Activated naive CD4-positive, alpha-beta T cell treated with anti-CD3 and anti-CD28 coated beads, Interleukin-2, amount 50 U/mL, for 24 hours (primary cell): ENCODE results near the gene FAM228B.
"Not testable (repeated sequence)": the region's sequence is repeated elsewhere in the genome, so short reads cannot be mapped to it uniquely, and the experiment has no call there.

Source experiments
- H3K27ac Mint-ChIP-seq: one replicate; pipeline ENCODE4 v1.8.0; 2021; ENCODE audit warnings: mild to moderate bottlenecking, mixed read lengths
- H3K27me3 Mint-ChIP-seq: one replicate; pipeline ENCODE4 v1.8.0; 2021; ENCODE audit warnings: mixed read lengths
- H3K36me3 Mint-ChIP-seq: one replicate; pipeline ENCODE4 v1.8.0; 2021; ENCODE audit warnings: mixed read lengths
- H3K4me1 Mint-ChIP-seq: one replicate; pipeline ENCODE4 v1.8.0; 2021; ENCODE audit warnings: mixed read lengths
- H3K4me3 Mint-ChIP-seq: one replicate; pipeline ENCODE4 v1.8.0; 2021; ENCODE audit warnings: mild to moderate bottlenecking, mixed read lengths
- H3K9me3 Mint-ChIP-seq: one replicate; pipeline ENCODE4 v1.8.0; 2021; ENCODE audit warnings: mixed read lengths

The FAM228B gene

GRCh38 chr2:24117902-24118301, 5.4 kb upstream of the FAM228B start:
- H3K9me3 Mint-ChIP-seq: peaks cover under 1% of the 10 kb centered on the region
- H3K4me3 Mint-ChIP-seq: no peak overlapping the region
- H3K36me3 Mint-ChIP-seq: peaks cover under 1% of the 10 kb centered on the region
- no peaks in the 10 kb centered on the region for H3K27me3 Mint-ChIP-seq
- H3K27ac Mint-ChIP-seq: no peak overlapping the region
- H3K4me1 Mint-ChIP-seq: peaks cover 5% of the 10 kb centered on the region

DNA sequence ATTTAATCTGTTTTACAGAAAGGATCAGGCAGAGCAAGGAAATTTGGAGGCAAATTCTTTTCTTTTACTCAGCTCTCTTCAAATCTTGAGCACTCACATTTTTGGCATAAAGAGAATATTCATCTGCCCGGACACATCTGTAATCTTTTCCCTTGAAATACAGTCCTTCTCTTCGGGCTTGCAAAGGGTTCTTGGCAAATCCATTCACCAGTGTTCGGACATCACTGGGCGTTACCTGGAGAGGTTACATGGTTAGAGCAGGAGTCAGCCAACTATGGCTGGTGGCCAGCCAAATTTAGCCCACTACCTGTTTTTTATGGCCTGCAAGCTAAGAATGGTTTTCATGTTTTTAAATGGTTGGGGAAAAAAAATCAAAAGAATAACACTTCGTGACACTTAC, 2.2 kb upstream of the FAM228B start:
- Mint-ChIP-seq H3K27ac (no peak overlapping the region), H3K4me3 (no peak overlapping the region), H3K27me3 (no peaks in the 10 kb centered on the region), H3K4me1 (peaks cover 12% of the 10 kb centered on the region), H3K9me3 (no peaks in the 10 kb centered on the region), H3K36me3 (no peaks in the 10 kb centered on the region)

- no peak overlapping the region for H3K4me3 Mint-ChIP-seq
- no peaks in the 10 kb centered on the region for H3K36me3 Mint-ChIP-seq
- H3K4me1 Mint-ChIP-seq: peaks cover 12% of the 10 kb centered on the region
- no peak overlapping the region for H3K27ac Mint-ChIP-seq
- no peaks in the 10 kb centered on the region for H3K9me3 Mint-ChIP-seq
- H3K27me3 Mint-ChIP-seq: no peaks in the 10 kb centered on the region
These were observed 1.8 kb upstream of the FAM228B start for GRCh38 chr2:24121469-24121868.

DNA sequence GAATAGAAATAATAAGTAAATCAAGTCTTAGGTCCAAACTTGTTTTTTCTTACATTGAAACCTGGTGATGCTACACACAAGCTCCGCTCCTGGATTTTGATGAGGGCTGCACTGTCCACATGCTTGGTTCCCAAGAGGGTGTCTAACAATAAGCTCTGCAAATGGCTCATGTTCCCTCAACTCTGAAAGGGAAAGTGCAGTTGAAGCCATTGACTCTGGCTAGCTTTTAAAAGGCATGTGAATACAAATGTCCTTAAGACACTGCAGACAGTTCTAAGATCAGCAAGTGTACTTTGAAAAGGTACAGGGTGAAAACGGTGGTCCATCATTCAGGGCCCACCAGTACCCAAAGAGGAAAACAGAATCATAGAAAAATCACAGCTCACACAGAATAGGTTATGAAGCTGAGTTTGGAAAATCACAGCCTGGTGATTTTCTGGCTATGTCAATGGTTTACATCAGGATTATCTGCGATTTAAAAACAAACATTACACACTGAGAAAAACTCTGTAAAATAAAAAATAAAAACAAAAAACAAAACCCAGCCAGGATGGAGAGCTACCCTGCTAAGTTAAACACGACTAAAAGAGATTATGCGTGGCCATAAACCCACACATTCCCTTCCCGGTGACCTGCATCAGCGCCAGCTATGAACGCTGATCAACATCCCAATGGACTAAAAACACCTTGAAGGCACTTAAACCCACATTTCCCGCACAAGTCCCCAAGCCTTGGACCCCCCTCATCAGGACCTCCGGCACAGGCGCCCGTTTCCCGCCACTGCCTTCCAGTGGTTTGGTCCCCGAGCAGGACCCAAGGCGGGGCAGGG, 689 bp upstream of the FAM228B start:
- Mint-ChIP-seq H3K4me1 (peaks cover 12% of the 10 kb centered on the region), H3K27ac (no peak overlapping the region), H3K9me3 (no peaks in the 10 kb centered on the region), H3K4me3 (peak overlapping the region; percentile 86), H3K36me3 (no peaks in the 10 kb centered on the region), H3K27me3 (no peaks in the 10 kb centered on the region)

DNA sequence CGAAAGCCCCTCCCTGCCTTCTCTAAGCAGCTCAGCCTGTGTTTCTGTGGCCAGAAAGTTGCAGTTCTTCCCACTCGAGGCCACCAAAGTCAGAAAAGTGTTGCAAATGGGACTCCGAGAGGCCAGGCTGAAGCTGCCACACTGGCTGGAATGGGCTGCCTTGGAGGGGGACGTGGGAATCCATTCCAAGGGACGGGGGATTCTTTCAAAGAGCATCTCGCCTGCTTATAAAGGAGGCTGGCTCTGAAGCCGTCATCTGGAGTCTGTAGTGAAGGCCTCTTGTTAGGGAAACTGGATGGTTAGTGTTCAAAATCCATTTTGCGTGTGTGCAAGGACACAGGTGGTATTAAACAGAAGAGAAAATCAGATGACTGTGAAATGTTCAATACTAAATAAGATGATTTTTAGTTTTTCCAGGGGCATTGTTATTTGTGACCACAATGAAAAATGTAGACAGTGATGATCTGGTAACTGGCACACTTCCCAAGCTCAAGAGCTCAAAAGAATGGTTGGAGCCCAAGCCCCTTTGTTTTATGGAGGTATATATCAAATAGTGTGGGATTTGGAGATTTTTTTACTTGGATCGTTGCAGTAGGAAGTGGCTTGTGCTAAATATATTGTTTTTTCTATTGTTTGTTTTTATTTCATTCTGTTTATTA, 782 bp downstream of the FAM228B start:
- peak overlapping the region; percentile 52 for H3K27ac Mint-ChIP-seq
- peaks cover 12% of the 10 kb centered on the region for H3K4me1 Mint-ChIP-seq
- H3K27me3 Mint-ChIP-seq: no peaks in the 10 kb centered on the region
- H3K4me3 Mint-ChIP-seq: peak overlapping the region; percentile 81
- H3K36me3 Mint-ChIP-seq: no peaks in the 10 kb centered on the region
- no peaks in the 10 kb centered on the region for H3K9me3 Mint-ChIP-seq

DNA sequence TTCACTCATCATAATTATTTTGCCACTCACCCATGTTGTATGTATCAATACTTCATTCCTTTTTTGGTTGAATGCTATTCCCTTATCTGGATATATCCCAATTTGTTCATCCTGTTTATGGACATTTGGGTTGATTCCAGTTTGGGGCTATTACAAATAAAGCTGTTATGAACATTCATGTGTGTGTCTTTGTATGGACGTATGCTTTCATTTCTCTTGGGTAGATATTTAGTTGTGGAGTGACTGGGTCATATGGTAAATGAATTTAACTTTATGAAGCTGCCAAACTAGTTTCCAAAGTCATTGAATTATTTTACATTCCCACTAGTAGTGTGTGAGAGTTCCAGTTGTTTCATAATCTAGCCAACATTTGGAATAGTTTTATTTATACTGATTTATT, 2.7 kb downstream of the FAM228B start:
- Mint-ChIP-seq H3K4me3 (no peak overlapping the region), H3K27ac (no peak overlapping the region), H3K4me1 (peaks cover 12% of the 10 kb centered on the region), H3K9me3 (no peaks in the 10 kb centered on the region), H3K27me3 (no peaks in the 10 kb centered on the region), H3K36me3 (no peaks in the 10 kb centered on the region)

DNA sequence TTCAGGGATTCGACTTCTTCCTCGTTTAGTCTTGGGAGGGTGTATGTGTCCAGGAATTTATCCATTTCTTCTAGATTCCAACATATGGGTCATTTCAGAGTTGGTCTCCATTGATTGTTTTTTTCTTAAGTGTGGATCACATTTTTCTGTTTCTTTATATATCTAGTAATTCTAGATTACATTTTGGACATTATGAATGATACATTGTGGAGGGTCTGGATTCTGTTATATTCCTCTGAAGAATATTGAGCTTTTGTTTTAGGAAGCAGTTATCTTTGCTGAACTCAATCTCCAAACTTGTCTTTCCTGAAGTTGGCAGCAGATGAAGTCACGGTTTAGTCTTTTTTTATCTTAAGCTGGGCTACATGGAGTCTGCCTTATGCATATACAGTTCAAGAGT, 9.3 kb downstream of the FAM228B start:
- no peaks in the 10 kb centered on the region for H3K4me1 Mint-ChIP-seq
- peaks cover 9% of the 10 kb centered on the region for H3K36me3 Mint-ChIP-seq
- no peaks in the 10 kb centered on the region for H3K27me3 Mint-ChIP-seq
- no peak overlapping the region for H3K4me3 Mint-ChIP-seq
- H3K27ac Mint-ChIP-seq: no peak overlapping the region
- no peaks in the 10 kb centered on the region for H3K9me3 Mint-ChIP-seq

DNA sequence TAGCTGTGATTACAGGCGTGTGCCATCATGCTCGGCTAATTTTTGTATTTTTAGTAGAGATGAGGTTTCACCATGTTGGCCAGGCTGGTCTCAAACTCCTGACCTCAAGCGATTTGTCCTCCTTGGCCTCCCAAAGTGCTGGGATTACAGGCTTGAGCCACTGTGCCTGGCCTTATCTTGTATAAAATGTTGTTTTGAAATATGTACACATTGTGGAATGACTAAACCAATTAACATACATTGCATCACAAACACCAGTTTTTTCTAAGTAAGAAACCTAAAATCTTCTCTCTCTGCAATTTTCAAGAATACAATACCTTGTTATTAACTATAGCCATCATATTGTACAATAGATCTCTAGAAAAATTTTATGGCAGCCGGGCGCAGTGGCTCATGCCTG, 17.0 kb downstream of the FAM228B start:
- not testable (repeated sequence) for H3K4me3 Mint-ChIP-seq, H3K27me3 Mint-ChIP-seq, H3K27ac Mint-ChIP-seq, H3K4me1 Mint-ChIP-seq, H3K36me3 Mint-ChIP-seq, H3K9me3 Mint-ChIP-seq

DNA sequence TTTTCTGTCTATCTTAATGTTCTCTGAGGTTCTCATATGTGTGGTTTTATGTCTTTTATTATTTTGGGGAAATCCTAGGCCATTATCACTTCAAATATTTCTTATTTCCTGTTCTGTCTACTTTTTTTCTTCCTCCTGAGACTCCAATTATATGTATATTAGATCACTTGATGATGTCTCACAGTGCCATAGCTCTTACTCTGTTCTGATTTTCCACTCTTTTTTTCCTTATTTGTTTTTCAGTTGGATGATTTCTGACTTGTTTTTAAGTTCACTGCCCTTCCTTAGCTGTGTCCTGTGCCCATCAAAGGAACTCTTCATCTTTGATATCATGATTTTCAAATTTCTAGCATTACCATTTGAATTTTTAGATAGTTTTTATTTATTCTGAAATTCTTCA, 24.1 kb downstream of the FAM228B start:
- Mint-ChIP-seq H3K9me3 (peaks cover 14% of the 10 kb centered on the region), H3K36me3 (peaks cover 33% of the 10 kb centered on the region), H3K4me1 (no peaks in the 10 kb centered on the region), H3K4me3 (no peak overlapping the region), H3K27ac (no peak overlapping the region), H3K27me3 (no peaks in the 10 kb centered on the region)

GRCh38 chr2:24152413-24153197, 29.3 kb downstream of the FAM228B start:
- Mint-ChIP-seq H3K36me3 (peaks cover 24% of the 10 kb centered on the region), H3K27me3 (no peaks in the 10 kb centered on the region), H3K4me3 (no peak overlapping the region), H3K27ac (no peak overlapping the region), H3K4me1 (no peaks in the 10 kb centered on the region), H3K9me3 (peaks cover 9% of the 10 kb centered on the region)

GRCh38 chr2:24153478-24153877, 30.2 kb downstream of the FAM228B start:
- Mint-ChIP-seq H3K4me3 (no peak overlapping the region), H3K36me3 (peaks cover 20% of the 10 kb centered on the region), H3K9me3 (peaks cover 8% of the 10 kb centered on the region), H3K27ac (no peak overlapping the region), H3K4me1 (no peaks in the 10 kb centered on the region), H3K27me3 (no peaks in the 10 kb centered on the region)

GRCh38 chr2:24158131-24158530, 34.9 kb downstream of the FAM228B start:
- H3K36me3 Mint-ChIP-seq: peaks cover 3% of the 10 kb centered on the region

DNA sequence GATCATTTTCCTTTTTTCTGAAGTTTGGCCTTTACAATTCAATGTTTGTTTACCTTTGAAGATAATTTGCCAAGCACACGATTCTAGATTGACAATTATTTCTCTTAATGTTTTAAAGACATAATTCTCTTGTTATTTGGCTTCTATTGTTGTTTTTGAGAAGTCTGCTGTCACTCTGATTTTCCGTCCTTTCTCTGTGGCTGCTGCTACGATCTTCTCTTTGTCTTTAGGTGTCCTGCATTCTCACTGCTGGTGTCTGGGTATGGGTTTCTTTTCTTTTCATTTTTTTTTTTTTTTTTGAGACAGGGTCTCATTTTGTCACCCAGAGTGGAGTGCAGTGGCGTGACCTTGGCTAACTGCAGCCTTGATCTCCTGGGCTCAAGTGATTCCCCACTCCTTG, 36.4 kb downstream of the FAM228B start:
- no peak overlapping the region for H3K27ac Mint-ChIP-seq
- H3K9me3 Mint-ChIP-seq: no peaks in the 10 kb centered on the region
- H3K36me3 Mint-ChIP-seq: peaks cover 3% of the 10 kb centered on the region
- H3K4me1 Mint-ChIP-seq: no peaks in the 10 kb centered on the region
- no peak overlapping the region for H3K4me3 Mint-ChIP-seq
- H3K27me3 Mint-ChIP-seq: no peaks in the 10 kb centered on the region

More at GRCh38 chr2:24158131-24158530, 34.9 kb downstream of the FAM228B start:
- H3K4me1 Mint-ChIP-seq: no peaks in the 10 kb centered on the region
- no peak overlapping the region for H3K27ac Mint-ChIP-seq
- H3K9me3 Mint-ChIP-seq: no peaks in the 10 kb centered on the region
- no peaks in the 10 kb centered on the region for H3K27me3 Mint-ChIP-seq
- no peak overlapping the region for H3K4me3 Mint-ChIP-seq

DNA sequence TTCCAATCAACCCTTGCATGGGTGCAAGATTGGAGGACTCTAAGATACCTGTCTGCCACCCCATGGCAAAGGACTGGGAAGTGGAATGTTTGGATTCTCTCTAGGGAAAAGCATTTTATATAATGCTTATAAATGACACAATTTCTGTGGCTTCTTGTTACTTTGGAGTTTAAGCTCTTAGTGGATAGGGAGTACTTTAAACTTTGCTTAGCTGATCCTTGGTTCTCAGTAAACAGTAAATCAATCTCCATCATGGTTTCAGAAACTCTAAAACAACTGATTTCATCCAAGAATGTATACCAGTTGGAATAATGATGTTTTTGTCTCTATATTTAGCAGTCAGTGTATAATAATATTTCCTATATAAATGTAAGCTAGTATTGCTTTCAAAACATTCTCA, 37.5 kb downstream of the FAM228B start:
- no peak overlapping the region for H3K27ac Mint-ChIP-seq
- peaks cover 3% of the 10 kb centered on the region for H3K36me3 Mint-ChIP-seq
- H3K4me3 Mint-ChIP-seq: no peak overlapping the region
- H3K27me3 Mint-ChIP-seq: no peaks in the 10 kb centered on the region
- no peaks in the 10 kb centered on the region for H3K9me3 Mint-ChIP-seq
- no peaks in the 10 kb centered on the region for H3K4me1 Mint-ChIP-seq

- Mint-ChIP-seq H3K27ac (no peak overlapping the region), H3K4me1 (no peaks in the 10 kb centered on the region), H3K27me3 (no peaks in the 10 kb centered on the region), H3K9me3 (no peaks in the 10 kb centered on the region), H3K4me3 (no peak overlapping the region), H3K36me3 (peaks cover 2% of the 10 kb centered on the region)
These were observed 39.2 kb downstream of the FAM228B start for GRCh38 chr2:24162494-24162893.

- H3K36me3 Mint-ChIP-seq: peaks cover 5% of the 10 kb centered on the region
- no peak overlapping the region for H3K27ac Mint-ChIP-seq
- no peaks in the 10 kb centered on the region for H3K27me3 Mint-ChIP-seq
- H3K9me3 Mint-ChIP-seq: no peaks in the 10 kb centered on the region
- no peaks in the 10 kb centered on the region for H3K4me1 Mint-ChIP-seq
- H3K4me3 Mint-ChIP-seq: no peak overlapping the region
These were observed 39.9 kb downstream of the FAM228B start for GRCh38 chr2:24163186-24163585.
